GM12878 (cell line): ENCODE measurements around the gene SEC16B.

ENCODE experiments used
- CTCF ChIP-seq, 3 experiments: IDR thresholded peaks in 2 of 3; conservative IDR thresholded peaks in 1 of 3; 2 replicates each; pipeline ENCODE4 v1.5.1; 2011; ENCODE audit warnings: low read depth in 3 of 3, low read length in 3 of 3, mild to moderate bottlenecking in 3 of 3, control low read depth in 2 of 3, moderate library complexity in 2 of 3, inconsistent platforms in 1 of 3, mixed read lengths in 1 of 3; ENCODE audit not compliant: control insufficient read depth in 2 of 3, insufficient read depth in 1 of 3; ENCODE audit errors: extremely low read depth in 1 of 3
- MYC ChIP-seq: IDR thresholded peaks from 2 replicates; pipeline ENCODE4 v1.6.1; 2011; ENCODE audit warnings: mild to moderate bottlenecking, low read length, moderate library complexity, inconsistent platforms; ENCODE audit not compliant: insufficient read depth, insufficient replicate concordance, insufficient read length, severe bottlenecking
- TCF7 ChIP-seq: IDR thresholded peaks from 2 replicates; pipeline ENCODE4 v1.6.1; 2014; ENCODE audit warnings: antibody characterized with exemption, borderline replicate concordance
- ZNF24 ChIP-seq: fragments of 450-650 bp; IDR thresholded peaks from 2 replicates; pipeline ENCODE4 v1.6.1; 2017; ENCODE audit warnings: antibody characterized with exemption, mild to moderate bottlenecking

DNA sequence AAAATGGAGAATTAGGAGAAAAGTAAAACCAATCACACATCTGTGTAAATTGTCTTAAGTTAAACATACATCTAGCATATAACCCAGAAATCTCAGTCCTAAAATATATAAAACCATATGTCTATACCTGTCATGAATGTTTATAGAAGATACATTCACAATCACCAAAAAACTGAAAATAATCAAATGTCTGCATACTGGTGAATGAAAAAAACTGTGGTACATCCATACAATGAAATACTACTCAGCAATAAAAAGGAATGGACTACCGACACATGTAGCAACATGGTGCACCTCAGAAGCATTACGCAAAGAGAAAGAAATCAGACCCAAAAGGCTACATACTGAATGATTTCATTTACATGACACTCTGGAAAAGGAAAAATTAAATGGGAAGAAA lies 47.7 kb upstream of the SEC16B start:
- TF ChIP-seq MYC (no peak), CTCF (IDR thresholded peaks at IDR 0.05 in 2 of 3, conservative IDR thresholded peaks at IDR 0.05 in 1 of 3; ENCODE audit: control insufficient read depth in 2 of 3, extremely low read depth in 1 of 3, insufficient read depth in 1 of 3, low read depth in 3 of 3, low read length in 3 of 3) (no peak), ZNF24 (no peak), TCF7 (no peak)
